Astrocyte of the cerebellum (primary cell): ENCODE measurements around the gene AFAP1L1.

Experiments used
- DNase-seq: peaks from one replicate; pipeline ENCODE4 v3.0.0-alpha.2; 2011; ENCODE audit warnings: low read depth
- H3K4me3 ChIP-seq: 2 replicates; pipeline ENCODE4 v1.5.1; 2011; ENCODE audit warnings: mild to moderate bottlenecking, low read depth, low read length, moderate library complexity
- CTCF ChIP-seq: IDR thresholded peaks from 2 replicates; pipeline ENCODE4 v1.5.1; 2012; ENCODE audit warnings: low read length, low read depth, moderate library complexity, mild to moderate bottlenecking; ENCODE audit errors: missing control alignments
- in situ Hi-C: cut with HindIII; loops from 2 replicates; pipeline ENCODE4 v1.10.0; 2017; ENCODE audit warnings: low sequenced_read_pairs

AFAP1L1 gene

GRCh38 chr5:149375434-149375833 lies 103.8 kb downstream of the AFAP1L1 start:
- no peak overlapping the region for H3K4me3 ChIP-seq
- no peak for DNase-seq
- in situ Hi-C loops, result no loop called here
- TF ChIP-seq CTCF, result no peak

DNA sequence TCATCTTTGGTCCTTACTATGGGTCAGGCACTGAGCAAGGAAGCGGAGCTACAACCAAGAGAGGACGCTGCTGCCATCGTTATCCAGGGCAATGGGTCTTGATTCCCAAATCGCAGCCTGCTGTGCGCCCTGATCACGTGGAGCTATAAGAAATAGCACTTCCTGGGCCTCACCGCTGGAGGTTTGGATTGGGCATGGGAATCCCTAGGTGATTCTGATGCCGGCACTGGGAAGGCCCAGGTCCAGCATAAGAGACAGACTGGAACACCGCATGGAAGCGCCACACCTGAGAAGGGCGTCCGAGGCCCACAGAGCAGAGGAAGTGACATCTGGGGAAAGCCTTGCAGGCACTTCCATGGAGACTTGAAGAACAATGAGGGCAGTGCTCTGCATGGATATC lies 104.4 kb downstream of the AFAP1L1 start:
- no peak overlapping the region for H3K4me3 ChIP-seq
- no peak for TF ChIP-seq CTCF
- in situ Hi-C loops, result no loop called here
- no peak for DNase-seq

DNA sequence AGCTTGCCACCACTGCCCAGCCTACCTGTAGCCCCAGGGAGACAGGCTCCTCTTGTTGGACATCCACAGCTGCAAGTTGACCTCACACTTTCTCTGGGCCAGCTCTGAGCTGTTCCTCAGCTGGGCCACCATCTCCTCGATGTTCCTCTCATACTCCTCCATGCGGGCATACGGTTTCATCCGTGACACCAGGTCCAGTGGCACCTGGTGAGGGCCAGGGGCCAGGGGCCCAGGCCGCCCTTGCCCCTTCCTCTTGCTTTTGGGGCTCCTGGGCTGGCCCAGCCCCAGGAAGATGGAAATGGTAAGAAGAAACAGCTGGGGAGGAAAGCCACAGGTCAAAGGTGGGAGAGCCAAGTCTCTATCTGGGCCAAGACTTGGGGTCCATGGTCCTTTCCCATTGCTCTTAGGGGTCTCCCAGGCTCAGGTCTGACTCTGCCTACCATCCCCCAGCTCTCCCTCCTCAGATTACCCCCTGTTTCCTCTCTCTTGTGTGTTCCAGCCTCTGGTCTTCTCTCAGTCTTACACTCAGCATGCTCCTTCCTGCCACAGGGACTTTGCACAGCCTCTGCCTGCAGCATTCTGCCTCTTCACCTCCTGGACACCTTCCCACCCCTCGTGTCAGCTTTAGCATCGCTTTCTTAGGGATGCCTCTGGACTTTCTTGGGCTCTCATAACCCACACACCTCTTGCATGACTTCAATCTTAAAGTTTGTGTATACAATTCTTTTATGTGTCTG lies 105.2 kb downstream of the AFAP1L1 start:
- DNase-seq, result no peak
- no peak for TF ChIP-seq CTCF
- in situ Hi-C loops, result no loop called here

DNA sequence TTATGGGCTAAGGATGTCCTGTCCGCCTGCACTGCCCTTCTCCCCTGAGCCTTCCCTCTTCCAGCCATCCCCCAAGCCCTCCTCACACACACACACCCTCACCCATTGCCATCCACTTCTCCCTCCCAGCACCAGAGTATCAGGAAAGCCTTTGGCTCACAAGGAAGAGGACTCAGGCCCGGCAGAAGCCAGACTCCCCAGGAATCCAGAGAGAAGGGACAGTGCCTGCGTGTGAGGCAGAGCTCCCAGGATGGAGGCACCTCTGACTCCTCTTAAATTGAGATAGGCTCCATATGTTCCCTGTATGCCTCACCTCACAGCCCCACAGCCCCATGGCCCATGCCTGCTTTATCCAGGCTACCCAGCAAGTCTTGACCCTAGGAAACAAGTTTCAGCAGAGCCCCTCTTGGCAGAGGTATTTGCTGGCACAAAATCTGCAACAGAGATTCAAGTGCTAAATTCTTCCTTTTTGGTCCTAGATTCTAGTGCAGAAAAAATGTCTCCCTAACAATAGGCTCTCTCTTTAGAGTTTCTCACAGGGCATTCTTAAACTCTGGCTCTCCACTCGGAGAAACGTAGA lies 106.7 kb downstream of the AFAP1L1 start:
- in situ Hi-C loops, result no loop called here
- no peak overlapping the region for H3K4me3 ChIP-seq
- no peak for TF ChIP-seq CTCF
- DNase-seq, result no peak

More for the DNA sequence above, 105.2 kb downstream of the AFAP1L1 start:
- no peak overlapping the region for H3K4me3 ChIP-seq

- in situ Hi-C loops, result no loop called here
- no peak within 1 kb of the TSS for H3K4me3 ChIP-seq
- no peak for TF ChIP-seq CTCF
- DNase-seq, result no peak
Measured at GRCh38 chr5:149379177-149379761, 107.6 kb downstream of the AFAP1L1 start, which contains the start of gene IL17B. TSS of gene IL17B (minus strand) at chr5:149379292. CDS start at chr5:149379225, 67 bp downstream.

GRCh38 chr5:149379818-149380374 lies 108.2 kb downstream of the AFAP1L1 start:
- in situ Hi-C loops, result no loop called here
- H3K4me3 ChIP-seq, result no peak overlapping the region
- no peak for TF ChIP-seq CTCF
- no peak for DNase-seq
